GM12872 (cell line): ENCODE data around the gene RAD9A.

ENCODE experiments used
- CTCF ChIP-seq: IDR thresholded peaks from 3 replicates; pipeline ENCODE4 v1.5.1; 2011; ENCODE audit warnings: low read depth, mild to moderate bottlenecking, low read length, moderate library complexity; ENCODE audit not compliant: insufficient read depth

The RAD9A gene

GRCh38 chr11:67349928-67350465 lies 41.8 kb upstream of the RAD9A start:
- no peak for TF ChIP-seq CTCF

GRCh38 chr11:67351275-67352005 lies 40.3 kb upstream of the RAD9A start:
- peak; percentile 97 for TF ChIP-seq CTCF

- TF ChIP-seq CTCF, result no peak
These were observed 39.1 kb upstream of the RAD9A start for GRCh38 chr11:67352546-67353316.

GRCh38 chr11:67353317-67354074 lies 38.3 kb upstream of the RAD9A start, which contains the start of gene POLD4:
Gene POLD4 (minus strand): TSS chr11:67353546. CDS start chr11:67353399, 147 bp downstream.
- no peak for TF ChIP-seq CTCF

- no peak for TF ChIP-seq CTCF
These were observed 37.4 kb upstream of the RAD9A start for GRCh38 chr11:67354075-67355022.

- no peak for TF ChIP-seq CTCF
These were observed 36.6 kb upstream of the RAD9A start for GRCh38 chr11:67355023-67355793.
